Endothelial cell (in vitro differentiated cells): ENCODE measurements around the gene NCOA3. TPM values are rescaled to one million over a fixed set of nuclear protein-coding genes. Genes with fewer than 3 reads are reported as not detected.
"Not testable (repeated sequence)": the region's sequence is repeated elsewhere in the genome, so short reads cannot be mapped to it uniquely, and the experiment has no call there.

Experiments used
- DNase-seq: peaks from one replicate; pipeline ENCODE4 v3.0.0; 2021; ENCODE audit warnings: low spot score
- H3K27ac Mint-ChIP-seq: one replicate; pipeline ENCODE4 v1.8.0; 2021; ENCODE audit warnings: mixed read lengths, inconsistent platforms; ENCODE audit not compliant: unreplicated experiment
- H3K27me3 Mint-ChIP-seq: one replicate; pipeline ENCODE4 v1.8.0; 2021; ENCODE audit warnings: mild to moderate bottlenecking, moderate library complexity, mixed read lengths, inconsistent platforms; ENCODE audit not compliant: unreplicated experiment
- H3K36me3 Mint-ChIP-seq: one replicate; pipeline ENCODE4 v1.8.0; 2021; ENCODE audit warnings: mild to moderate bottlenecking, low read depth, mixed read lengths, inconsistent platforms; ENCODE audit not compliant: unreplicated experiment
- H3K4me1 Mint-ChIP-seq: one replicate; pipeline ENCODE4 v1.8.0; 2021; ENCODE audit warnings: mild to moderate bottlenecking, mixed read lengths, inconsistent platforms; ENCODE audit not compliant: unreplicated experiment
- H3K4me3 Mint-ChIP-seq: one replicate; pipeline ENCODE4 v1.8.0; 2021; ENCODE audit warnings: mild to moderate bottlenecking, mixed read lengths, inconsistent platforms; ENCODE audit not compliant: unreplicated experiment
- H3K9me3 Mint-ChIP-seq: one replicate; pipeline ENCODE4 v1.8.0; 2021; ENCODE audit warnings: mixed read lengths, inconsistent platforms; ENCODE audit not compliant: unreplicated experiment
- CTCF ChIP-seq: fragments of 200-600 bp; sonication (generic); IDR thresholded peaks from one replicate; pipeline ENCODE4 v1.5.0; 2021; ENCODE audit warnings: antibody characterized with exemption; ENCODE audit not compliant: unreplicated experiment
- total RNA-seq: library from RNA; stranded (reverse); fragmentation: NEBNext Ultra II Directional; extraction: Animal tissue kit (Norgen Biotek cat#: 25700); gene quantifications from one replicate; pipeline ENCODE4 v1.2.1, GENCODE V29; 2021; ENCODE audit not compliant: unreplicated experiment

The NCOA3 gene
- total RNA-seq, 1 donor from 2014 or later: 54.8 TPM

- no peak for TF ChIP-seq CTCF
- DNase-seq: peak; percentile 31
- H3K27ac Mint-ChIP-seq: no peak overlapping the region
- peaks cover 6% of the 10 kb centered on the region for H3K36me3 Mint-ChIP-seq
- no peak overlapping the region for H3K4me3 Mint-ChIP-seq
- peaks cover 1% of the 10 kb centered on the region for H3K27me3 Mint-ChIP-seq
- H3K4me1 Mint-ChIP-seq: peaks cover 24% of the 10 kb centered on the region
- no peaks in the 10 kb centered on the region for H3K9me3 Mint-ChIP-seq
These were observed 74.9 kb downstream of the NCOA3 start for GRCh38 chr20:47576516-47577033.

GRCh38 chr20:47577314-47577713, 75.6 kb downstream of the NCOA3 start:
- H3K27me3 Mint-ChIP-seq: peaks cover 1% of the 10 kb centered on the region

GRCh38 chr20:47578543-47578942, 76.9 kb downstream of the NCOA3 start:
- no peak for TF ChIP-seq CTCF
- no peaks in the 10 kb centered on the region for H3K36me3 Mint-ChIP-seq
- H3K9me3 Mint-ChIP-seq: no peaks in the 10 kb centered on the region
- peaks cover 1% of the 10 kb centered on the region for H3K27me3 Mint-ChIP-seq
- no peak overlapping the region for H3K4me3 Mint-ChIP-seq
- H3K27ac Mint-ChIP-seq: no peak overlapping the region
- DNase-seq: no peak
- peaks cover 15% of the 10 kb centered on the region for H3K4me1 Mint-ChIP-seq

More at GRCh38 chr20:47577314-47577713, 75.6 kb downstream of the NCOA3 start:
- Mint-ChIP-seq H3K9me3 (no peaks in the 10 kb centered on the region), H3K27ac (no peak overlapping the region), H3K4me1 (peaks cover 24% of the 10 kb centered on the region), H3K36me3 (no peaks in the 10 kb centered on the region), H3K4me3 (no peak overlapping the region)
- no peak for TF ChIP-seq CTCF
- no peak for DNase-seq

GRCh38 chr20:47580686-47581085, 79.0 kb downstream of the NCOA3 start:
- H3K27me3 Mint-ChIP-seq, H3K9me3 Mint-ChIP-seq, H3K27ac Mint-ChIP-seq, H3K4me3 Mint-ChIP-seq, H3K36me3 Mint-ChIP-seq, DNase-seq: not testable (repeated sequence)
- H3K4me1 Mint-ChIP-seq: peaks cover 12% of the 10 kb centered on the region

- peaks cover 11% of the 10 kb centered on the region for H3K4me1 Mint-ChIP-seq
These were observed 79.4 kb downstream of the NCOA3 start for GRCh38 chr20:47581090-47581489.

More at GRCh38 chr20:47581090-47581489, 79.4 kb downstream of the NCOA3 start:
- Mint-ChIP-seq H3K9me3 (no peaks in the 10 kb centered on the region), H3K4me3 (no peak overlapping the region), H3K27me3 (peaks cover 2% of the 10 kb centered on the region), H3K27ac (no peak overlapping the region), H3K36me3 (peaks cover 5% of the 10 kb centered on the region)
- TF ChIP-seq CTCF: no peak
- no peak for DNase-seq
